Psoas muscle (tissue), 8 donors: ENCODE measurements around the gene CDH4. TPM values are rescaled to one million over a fixed set of nuclear protein-coding genes. Genes with fewer than 3 reads are reported as not detected.

Source experiments
- ATAC-seq, 4 donors: fragments of 200-7000 bp; cut with Tn5 transposase; one replicate each; pipeline ENCODE4 v1.9.1; 2020; ENCODE audit warnings: moderate library complexity in 3 of 4, mild to moderate bottlenecking in 2 of 4
- DNase-seq, 2 donors: peaks; one replicate each; pipeline ENCODE4 v3.0.0-alpha.2; 2020
- H3K27ac ChIP-seq: fragments of 200-600 bp; one replicate; pipeline ENCODE4 v1.8.0; 2022
- H3K27me3 ChIP-seq, 3 donors: fragments of 200-600 bp in 1 of 3; one replicate each; pipeline versions ENCODE4 v1.6.1 to v1.8.0; 2013 to 2022; ENCODE audit warnings: low read length in 2 of 3, mild to moderate bottlenecking in 2 of 3, moderate library complexity in 1 of 3; ENCODE audit not compliant: insufficient read depth in 3 of 3
- H3K36me3 ChIP-seq, 2 donors: fragments of 200-600 bp in 1 of 2; one replicate each; pipeline versions ENCODE4 v1.6.1 to v1.8.0; 2013 to 2022; ENCODE audit warnings: low read depth in 1 of 2, mild to moderate bottlenecking in 1 of 2, moderate library complexity in 1 of 2; ENCODE audit not compliant: insufficient read depth in 1 of 2
- H3K4me1 ChIP-seq: fragments of 200-600 bp; one replicate; pipeline ENCODE4 v1.8.0; 2022
- H3K4me3 ChIP-seq: fragments of 200-600 bp; one replicate; pipeline ENCODE4 v1.8.0; 2022; ENCODE audit warnings: mild to moderate bottlenecking
- H3K9me3 ChIP-seq: fragments of 200-600 bp; one replicate; pipeline ENCODE4 v1.8.0; 2022
- CTCF ChIP-seq: fragments of 200-600 bp; IDR thresholded peaks from one replicate; pipeline ENCODE4 v1.8.0; 2022; ENCODE audit warnings: antibody characterized with exemption
- WGBS, 3 donors: extraction: QIAGEN DNeasy Blood & Tissue Kit; methylation state at CpG; one replicate each; pipeline versions ENCODE4 v1.1.6 to v1.1.7; 2013; 5-methylcytosine and 5-hydroxymethylcytosine counted together
- intact Hi-C, 2 donors: fragments of 100-400 bp; cut with DNase I; formaldehyde crosslinking; loops; one replicate each; pipeline versions ENCODE4 v1.11.0 to v1.14.2; 2022
- polyA plus RNA-seq, 3 donors: library from polyadenylated mRNA; stranded (reverse); fragments of 200-250 nt; gene quantifications; one replicate each; pipeline ENCODE4 v1.2.3, GENCODE V29; 2013
- total RNA-seq, 4 donors: library from RNA; stranded (reverse); fragmentation: NEBNext Ultra II Directional in 2 of 4; extraction: Animal tissue kit (Norgen Biotek cat#: 25700) in 2 of 4; gene quantifications; one replicate each; pipeline versions ENCODE4 v1.2.1 to v1.2.4, GENCODE V29; 2021 to 2023
- donor health status: healthy with polysubstance abuse.
- donor health status: DM: no; HTN: no; CAD: no; lungs with moderate emphysema.
- donor health status: Bipolar disorder and iron deficiency.
- donor health status: healthy.
- donor health status: DM: yes; HTN: yes; CAD: no.
- donor health status: DM: no; HTN: no; CAD: no.
- donor health status: DM: no; HTN: no; CAD: no.
- donor health status: DM: yes; HTN: yes; CAD: no.

The CDH4 gene
- total and polyA plus RNA-seq, 7 donors: 0.26 to 1.0 (median 0.34) TPM

- 87 to 92% (median 89%) methylated on average over 13 of the region's 13 CpGs for WGBS, 3 donors
- H3K36me3 ChIP-seq: no peaks in the 10 kb centered on the region
- no peak for TF ChIP-seq CTCF
- H3K4me1 ChIP-seq: no peaks in the 10 kb centered on the region
- DNase-seq (no peak), ATAC-seq (no peak)
- no peak overlapping the region for H3K4me3 ChIP-seq
- intact Hi-C loops: no loop called here
- peaks cover 0 to 4% (median 0%) of the 10 kb centered on the region in 3 donors for H3K27me3 ChIP-seq
- no peak overlapping the region for H3K27ac ChIP-seq
- H3K9me3 ChIP-seq: peaks cover 13% of the 10 kb centered on the region
Measured at GRCh38 chr20:61595216-61595615, 343.2 kb downstream of the CDH4 start.

- no peak for TF ChIP-seq CTCF
- ATAC-seq: no peak
- WGBS, 3 donors: 66 to 83% (median 67%) methylated on average over 8 of the region's 8 CpGs
- H3K27ac ChIP-seq: no peak overlapping the region
- no peaks in the 10 kb centered on the region for H3K36me3 ChIP-seq
- no peak overlapping the region for H3K4me3 ChIP-seq
- intact Hi-C loops: no loop called here
- no peak for DNase-seq
- no peaks in the 10 kb centered on the region for H3K4me1 ChIP-seq
- peaks cover 0 to 4% (median 0%) of the 10 kb centered on the region in 3 donors for H3K27me3 ChIP-seq
- H3K9me3 ChIP-seq: peaks cover 6% of the 10 kb centered on the region
Measured at GRCh38 chr20:61596687-61597330, 344.7 kb downstream of the CDH4 start.

- H3K27ac ChIP-seq: no peak overlapping the region
- H3K4me3 ChIP-seq: no peak overlapping the region
- H3K4me1 ChIP-seq: no peaks in the 10 kb centered on the region
- no peak for DNase-seq
- H3K9me3 ChIP-seq: no peaks in the 10 kb centered on the region
- H3K36me3 ChIP-seq: no peaks in the 10 kb centered on the region
- ATAC-seq: no peak
- H3K27me3 ChIP-seq: peaks cover 0 to 4% (median 0%) of the 10 kb centered on the region in 3 donors
- TF ChIP-seq CTCF: no peak
- 63 to 69% (median 68%) methylated on average over 7 of the region's 7 CpGs for WGBS, 3 donors
- intact Hi-C loops: no loop called here
Measured at GRCh38 chr20:61597996-61598395, 345.9 kb downstream of the CDH4 start.

GRCh38 chr20:61598586-61598985 is 346.5 kb downstream of the CDH4 start:
- TF ChIP-seq CTCF: no peak
- no peak for ATAC-seq

GRCh38 chr20:61599061-61599531 is 347.0 kb downstream of the CDH4 start:
- Histone ChIP-seq H3K9me3 (no peaks in the 10 kb centered on the region), H3K4me1 (no peaks in the 10 kb centered on the region), H3K27me3 (peaks cover 0 to 4% (median 0%) of the 10 kb centered on the region in 3 donors), H3K36me3 (no peaks in the 10 kb centered on the region), H3K27ac (no peak overlapping the region), H3K4me3 (no peak overlapping the region)
- DNase-seq: no peak
- 62 to 70% (median 63%) methylated on average over 12 of the region's 12 CpGs for WGBS, 3 donors
- no peak for TF ChIP-seq CTCF
- no peak for ATAC-seq
- intact Hi-C loops: no loop called here

More at GRCh38 chr20:61598586-61598985, 346.5 kb downstream of the CDH4 start:
- Histone ChIP-seq H3K9me3 (no peaks in the 10 kb centered on the region), H3K36me3 (no peaks in the 10 kb centered on the region), H3K27ac (no peak overlapping the region), H3K4me3 (no peak overlapping the region), H3K27me3 (peaks cover 0 to 4% (median 0%) of the 10 kb centered on the region in 3 donors), H3K4me1 (no peaks in the 10 kb centered on the region)
- DNase-seq: no peak
- WGBS, 3 donors: 82 to 87% (median 83%) methylated on average over 21 of the region's 21 CpGs
- intact Hi-C loops: no loop called here
